Ishikawa (cell line): ENCODE results near the gene EHF.

Source experiments
- CEBPB ChIP-seq: IDR thresholded peaks from 2 replicates; pipeline ENCODE4 v1.6.1; 2012
- CREB1 ChIP-seq: IDR thresholded peaks from 2 replicates; pipeline ENCODE4 v1.6.1; 2012; ENCODE audit warnings: low read depth
- EGR1 ChIP-seq: IDR thresholded peaks from 2 replicates; pipeline ENCODE4 v1.6.1; 2012
- EP300 ChIP-seq: IDR thresholded peaks from 2 replicates; pipeline ENCODE4 v1.6.1; 2012; ENCODE audit warnings: borderline replicate concordance
- FOXM1 ChIP-seq: IDR thresholded peaks from 2 replicates; pipeline ENCODE4 v1.6.1; 2012; ENCODE audit warnings: low read depth, borderline replicate concordance
- MAX ChIP-seq: IDR thresholded peaks from 2 replicates; pipeline ENCODE4 v1.6.1; 2012
- NFIC ChIP-seq: IDR thresholded peaks from 2 replicates; pipeline ENCODE4 v1.6.1; 2012
- RAD21 ChIP-seq: IDR thresholded peaks from 2 replicates; pipeline ENCODE4 v1.6.1; 2012; ENCODE audit warnings: low read depth
- TAF1 ChIP-seq: IDR thresholded peaks from 2 replicates; pipeline ENCODE4 v1.6.1; 2012; ENCODE audit warnings: low read depth, mild to moderate bottlenecking
- TCF12 ChIP-seq: IDR thresholded peaks from 2 replicates; pipeline ENCODE4 v1.6.1; 2012; ENCODE audit warnings: low read depth
- TEAD4 ChIP-seq: IDR thresholded peaks from 2 replicates; pipeline ENCODE4 v1.6.1; 2012
- USF1 ChIP-seq: IDR thresholded peaks from 2 replicates; pipeline ENCODE4 v1.6.1; 2012
- YY1 ChIP-seq: IDR thresholded peaks from 2 replicates; pipeline ENCODE4 v1.6.1; 2012; ENCODE audit warnings: low read depth
- ZBTB7A ChIP-seq: IDR thresholded peaks from 2 replicates; pipeline ENCODE4 v1.6.1; 2012; ENCODE audit warnings: low read depth
- TF ChIP-seq, protein P1 (sequence below): IDR thresholded peaks from 2 replicates; pipeline ENCODE4 v1.6.1; 2012; ENCODE audit warnings: low read depth, mild to moderate bottlenecking

The EHF gene

GRCh38 chr11:34631737-34632104 is 10.8 kb downstream of the EHF start:
- peak; percentile 29; the same call in 1 of the 2 replicates for TF ChIP-seq YY1
- TF ChIP-seq EGR1, result no peak

DNA sequence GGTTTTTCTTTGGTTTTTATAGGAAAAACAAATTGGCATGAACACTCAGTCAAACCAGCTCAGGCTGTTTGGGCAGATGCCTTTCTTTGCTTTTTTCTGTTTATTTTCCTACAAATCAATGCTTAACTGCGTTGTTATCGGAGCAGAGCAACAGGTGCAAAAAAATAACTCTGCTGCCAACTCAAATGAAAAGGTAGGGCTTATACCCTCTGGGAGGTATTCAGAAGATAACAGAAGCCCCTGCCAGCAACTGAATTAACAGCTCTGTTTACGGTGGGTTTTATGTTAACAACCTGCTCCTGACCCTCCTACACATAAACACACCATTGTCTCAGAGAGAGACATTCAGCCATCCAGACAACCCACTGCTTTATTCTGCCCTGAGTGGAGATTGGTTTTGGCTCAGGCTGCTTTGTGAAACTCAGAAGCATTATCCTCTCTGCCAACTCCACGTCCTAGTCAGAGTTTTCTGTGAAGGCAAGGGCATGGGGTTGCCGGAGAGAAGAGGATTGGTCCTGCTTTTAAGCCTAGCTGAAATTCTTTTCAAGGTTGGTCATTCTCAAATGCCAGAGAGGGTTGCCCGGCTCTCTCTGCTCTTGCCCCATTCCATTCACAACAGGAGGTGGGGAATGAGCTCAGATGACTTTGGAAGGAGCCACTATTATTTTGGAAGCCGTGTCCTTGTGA is 11.4 kb downstream of the EHF start:
- TF ChIP-seq, protein P1, sequence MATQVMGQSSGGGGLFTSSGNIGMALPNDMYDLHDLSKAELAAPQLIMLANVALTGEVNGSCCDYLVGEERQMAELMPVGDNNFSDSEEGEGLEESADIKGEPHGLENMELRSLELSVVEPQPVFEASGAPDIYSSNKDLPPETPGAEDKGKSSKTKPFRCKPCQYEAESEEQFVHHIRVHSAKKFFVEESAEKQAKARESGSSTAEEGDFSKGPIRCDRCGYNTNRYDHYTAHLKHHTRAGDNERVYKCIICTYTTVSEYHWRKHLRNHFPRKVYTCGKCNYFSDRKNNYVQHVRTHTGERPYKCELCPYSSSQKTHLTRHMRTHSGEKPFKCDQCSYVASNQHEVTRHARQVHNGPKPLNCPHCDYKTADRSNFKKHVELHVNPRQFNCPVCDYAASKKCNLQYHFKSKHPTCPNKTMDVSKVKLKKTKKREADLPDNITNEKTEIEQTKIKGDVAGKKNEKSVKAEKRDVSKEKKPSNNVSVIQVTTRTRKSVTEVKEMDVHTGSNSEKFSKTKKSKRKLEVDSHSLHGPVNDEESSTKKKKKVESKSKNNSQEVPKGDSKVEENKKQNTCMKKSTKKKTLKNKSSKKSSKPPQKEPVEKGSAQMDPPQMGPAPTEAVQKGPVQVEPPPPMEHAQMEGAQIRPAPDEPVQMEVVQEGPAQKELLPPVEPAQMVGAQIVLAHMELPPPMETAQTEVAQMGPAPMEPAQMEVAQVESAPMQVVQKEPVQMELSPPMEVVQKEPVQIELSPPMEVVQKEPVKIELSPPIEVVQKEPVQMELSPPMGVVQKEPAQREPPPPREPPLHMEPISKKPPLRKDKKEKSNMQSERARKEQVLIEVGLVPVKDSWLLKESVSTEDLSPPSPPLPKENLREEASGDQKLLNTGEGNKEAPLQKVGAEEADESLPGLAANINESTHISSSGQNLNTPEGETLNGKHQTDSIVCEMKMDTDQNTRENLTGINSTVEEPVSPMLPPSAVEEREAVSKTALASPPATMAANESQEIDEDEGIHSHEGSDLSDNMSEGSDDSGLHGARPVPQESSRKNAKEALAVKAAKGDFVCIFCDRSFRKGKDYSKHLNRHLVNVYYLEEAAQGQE, result no peak
- peak; percentile 74; the same call in 1 of the 2 replicates for TF ChIP-seq CEBPB
- peak; percentile 85 for TF ChIP-seq TEAD4
- no peak for TF ChIP-seq CREB1
- TF ChIP-seq EGR1, result no peak
- TF ChIP-seq NFIC, result peak; percentile 87
- TF ChIP-seq USF1, result no peak
- peak; percentile 50; the same call in 1 of the 2 replicates for TF ChIP-seq FOXM1
- peak; percentile 76 for TF ChIP-seq EP300
- no peak for TF ChIP-seq MAX
- no peak for TF ChIP-seq TAF1
- TF ChIP-seq RAD21, result peak; percentile 17; the same call in 1 of the 2 replicates
- no peak for TF ChIP-seq ZBTB7A
- TF ChIP-seq TCF12, result peak; percentile 60; the same call in 1 of the 2 replicates
- TF ChIP-seq YY1, result peak; percentile 46; the same call in 1 of the 2 replicates

DNA sequence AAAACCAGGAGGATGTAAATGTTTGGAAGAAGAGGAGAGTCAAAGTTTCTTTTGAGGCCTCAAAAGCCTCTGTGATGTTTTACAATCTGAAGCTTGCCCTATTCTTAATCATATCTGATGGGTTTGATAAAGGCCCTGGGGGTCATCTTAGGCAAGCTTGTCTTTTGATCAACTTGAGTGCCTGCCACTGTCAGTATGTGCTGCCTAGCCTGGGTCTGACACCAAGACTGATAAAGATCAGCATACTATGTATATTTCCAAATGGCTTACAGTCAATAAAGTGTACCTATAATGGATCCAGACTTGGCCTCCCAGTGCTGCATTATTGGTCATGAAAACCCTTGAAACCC is 12.7 kb downstream of the EHF start:
- TF ChIP-seq TAF1, result no peak
- no peak for TF ChIP-seq FOXM1
- TF ChIP-seq CREB1, result no peak
- TF ChIP-seq YY1, result no peak

- no peak for TF ChIP-seq RAD21
- TF ChIP-seq, protein P1, result no peak
- peak; percentile 92 for TF ChIP-seq CEBPB
- TF ChIP-seq ZBTB7A, result no peak
Measured at GRCh38 chr11:34633990-34634693, 13.2 kb downstream of the EHF start.

GRCh38 chr11:34634694-34635062 is 13.8 kb downstream of the EHF start:
- TF ChIP-seq NFIC (no peak), YY1 (no peak), CREB1 (no peak), EP300 (no peak), FOXM1 (no peak), EGR1 (no peak), ZBTB7A (no peak), TEAD4 (no peak), TAF1 (no peak), MAX (no peak), USF1 (no peak), RAD21 (no peak)
- TF ChIP-seq, protein P1, result no peak
